ENCODE measurements around the gene TMEM106C. TPM values are rescaled to one million over a fixed set of nuclear protein-coding genes. Genes with fewer than 3 reads are reported as not detected.

Gene TMEM106C
- total and polyA plus RNA-seq, 5 donors from 2014 or later = 26.4 to 74.8 (median 66.0) TPM

DNA sequence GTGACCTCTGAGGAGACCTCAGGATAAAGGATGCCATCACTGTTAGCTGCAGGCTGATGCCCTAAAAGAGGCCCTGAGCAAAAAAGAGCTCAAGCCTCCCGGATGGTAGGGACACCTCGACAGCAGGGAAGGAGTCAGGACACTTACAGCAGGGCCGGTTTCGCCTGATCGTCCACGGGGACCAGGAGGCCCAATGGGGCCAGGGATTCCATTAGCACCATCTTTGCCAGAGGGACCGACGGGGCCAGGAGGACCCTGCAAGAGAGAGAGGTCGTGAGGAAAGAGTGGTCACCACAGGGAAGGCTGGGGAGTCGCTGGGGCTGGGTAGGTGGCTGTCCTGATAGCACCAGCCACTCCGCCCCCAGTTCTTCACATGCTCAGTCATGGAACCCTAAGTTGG, 12.4 kb downstream of the TMEM106C start:
- H3K9me3 ChIP-seq (ENCODE audit: control insufficient read depth in 2 of 2, low read length in 2 of 2) = no peaks in the 10 kb centered on the region
- Mint-ChIP-seq H3K36me3 (peaks cover 4% of the 10 kb centered on the region), H3K4me3 (no peak overlapping the region), H3K27me3 (no peaks in the 10 kb centered on the region), H3K27ac (no peak overlapping the region), H3K4me1 (no peaks in the 10 kb centered on the region), H3K9me3 (no peaks in the 10 kb centered on the region)
- no peak for ATAC-seq (ENCODE audit: low read depth in 2 of 2)
- H3K36me3 ChIP-seq (ENCODE audit: control insufficient read depth, insufficient read depth, low read length) = no peaks in the 10 kb centered on the region
- no peak overlapping the region for H3K4me3 ChIP-seq (ENCODE audit: low read depth, low read length)
- H3K27ac ChIP-seq (ENCODE audit: insufficient read depth, low read length, poor library complexity, severe bottlenecking) = no peak overlapping the region
- no peaks in the 10 kb centered on the region for H3K4me1 ChIP-seq (ENCODE audit: control insufficient read depth, insufficient read depth, low read length, poor library complexity, severe bottlenecking)
- DNase-seq = no peak
- no peaks in the 10 kb centered on the region for H3K27me3 ChIP-seq (ENCODE audit: control insufficient read depth, insufficient read depth, low read length)

GRCh38 chr12:47977046-47977771, 13.8 kb downstream of the TMEM106C start:
- H3K27me3 Mint-ChIP-seq = no peaks in the 10 kb centered on the region
- no peaks in the 10 kb centered on the region for H3K4me1 ChIP-seq (ENCODE audit: control insufficient read depth, insufficient read depth, low read length, poor library complexity, severe bottlenecking)
- H3K36me3 Mint-ChIP-seq = peaks cover 4% of the 10 kb centered on the region
- ATAC-seq (ENCODE audit: low read depth in 2 of 2) (no peak), DNase-seq (no peak)
- no peaks in the 10 kb centered on the region for H3K36me3 ChIP-seq (ENCODE audit: control insufficient read depth, insufficient read depth, low read length)
- no peaks in the 10 kb centered on the region for H3K9me3 Mint-ChIP-seq
- H3K4me3 Mint-ChIP-seq = no peak overlapping the region
- no peaks in the 10 kb centered on the region for H3K9me3 ChIP-seq (ENCODE audit: control insufficient read depth in 2 of 2, low read length in 2 of 2)
- H3K4me1 Mint-ChIP-seq = no peaks in the 10 kb centered on the region
- H3K27ac ChIP-seq (ENCODE audit: insufficient read depth, low read length, poor library complexity, severe bottlenecking) = no peak overlapping the region
- no peak overlapping the region for H3K27ac Mint-ChIP-seq
- no peaks in the 10 kb centered on the region for H3K27me3 ChIP-seq (ENCODE audit: control insufficient read depth, insufficient read depth, low read length)
- no peak overlapping the region for H3K4me3 ChIP-seq (ENCODE audit: low read depth, low read length)

GRCh38 chr12:47977772-47978597, 14.6 kb downstream of the TMEM106C start:
- no peaks in the 10 kb centered on the region for H3K36me3 ChIP-seq (ENCODE audit: control insufficient read depth, insufficient read depth, low read length)
- H3K9me3 Mint-ChIP-seq = no peaks in the 10 kb centered on the region
- H3K27me3 ChIP-seq (ENCODE audit: control insufficient read depth, insufficient read depth, low read length) = no peaks in the 10 kb centered on the region
- DNase-seq (no peak), ATAC-seq (ENCODE audit: low read depth in 2 of 2) (no peak)
- H3K27ac ChIP-seq (ENCODE audit: insufficient read depth, low read length, poor library complexity, severe bottlenecking) = no peak overlapping the region
- H3K36me3 Mint-ChIP-seq = no peaks in the 10 kb centered on the region
- H3K27ac Mint-ChIP-seq = no peak overlapping the region
- H3K4me3 Mint-ChIP-seq = no peak overlapping the region
- H3K9me3 ChIP-seq (ENCODE audit: control insufficient read depth in 2 of 2, low read length in 2 of 2) = no peaks in the 10 kb centered on the region
- no peaks in the 10 kb centered on the region for H3K4me1 ChIP-seq (ENCODE audit: control insufficient read depth, insufficient read depth, low read length, poor library complexity, severe bottlenecking)
- H3K4me1 Mint-ChIP-seq = no peaks in the 10 kb centered on the region
- no peaks in the 10 kb centered on the region for H3K27me3 Mint-ChIP-seq
- no peak overlapping the region for H3K4me3 ChIP-seq (ENCODE audit: low read depth, low read length)

- no peak overlapping the region for H3K4me3 ChIP-seq (ENCODE audit: low read depth, low read length)
- DNase-seq (no peak), ATAC-seq (ENCODE audit: low read depth in 2 of 2) (no peak)
- no peaks in the 10 kb centered on the region for H3K4me1 ChIP-seq (ENCODE audit: control insufficient read depth, insufficient read depth, low read length, poor library complexity, severe bottlenecking)
- H3K9me3 Mint-ChIP-seq = no peaks in the 10 kb centered on the region
- H3K4me1 Mint-ChIP-seq = no peaks in the 10 kb centered on the region
- no peaks in the 10 kb centered on the region for H3K27me3 ChIP-seq (ENCODE audit: control insufficient read depth, insufficient read depth, low read length)
- no peak overlapping the region for H3K4me3 Mint-ChIP-seq
- no peaks in the 10 kb centered on the region for H3K27me3 Mint-ChIP-seq
- H3K27ac ChIP-seq (ENCODE audit: insufficient read depth, low read length, poor library complexity, severe bottlenecking) = no peak overlapping the region
- no peaks in the 10 kb centered on the region for H3K36me3 Mint-ChIP-seq
- no peaks in the 10 kb centered on the region for H3K9me3 ChIP-seq (ENCODE audit: control insufficient read depth in 2 of 2, low read length in 2 of 2)
- no peaks in the 10 kb centered on the region for H3K36me3 ChIP-seq (ENCODE audit: control insufficient read depth, insufficient read depth, low read length)
- no peak overlapping the region for H3K27ac Mint-ChIP-seq
These were observed 15.1 kb downstream of the TMEM106C start for GRCh38 chr12:47978598-47978873.

- H3K27ac ChIP-seq (ENCODE audit: insufficient read depth, low read length, poor library complexity, severe bottlenecking) = no peak overlapping the region
- no peaks in the 10 kb centered on the region for H3K27me3 Mint-ChIP-seq
- no peak overlapping the region for H3K4me3 Mint-ChIP-seq
- H3K4me1 Mint-ChIP-seq = no peaks in the 10 kb centered on the region
- H3K27ac Mint-ChIP-seq = no peak overlapping the region
- DNase-seq (no peak), ATAC-seq (ENCODE audit: low read depth in 2 of 2) (no peak)
- no peaks in the 10 kb centered on the region for H3K36me3 Mint-ChIP-seq
- H3K4me3 ChIP-seq (ENCODE audit: low read depth, low read length) = no peak overlapping the region
- no peaks in the 10 kb centered on the region for H3K36me3 ChIP-seq (ENCODE audit: control insufficient read depth, insufficient read depth, low read length)
- no peaks in the 10 kb centered on the region for H3K27me3 ChIP-seq (ENCODE audit: control insufficient read depth, insufficient read depth, low read length)
- no peaks in the 10 kb centered on the region for H3K9me3 ChIP-seq (ENCODE audit: control insufficient read depth in 2 of 2, low read length in 2 of 2)
- H3K9me3 Mint-ChIP-seq = no peaks in the 10 kb centered on the region
- H3K4me1 ChIP-seq (ENCODE audit: control insufficient read depth, insufficient read depth, low read length, poor library complexity, severe bottlenecking) = no peaks in the 10 kb centered on the region
These were observed 15.8 kb downstream of the TMEM106C start for GRCh38 chr12:47979166-47979565.

DNA sequence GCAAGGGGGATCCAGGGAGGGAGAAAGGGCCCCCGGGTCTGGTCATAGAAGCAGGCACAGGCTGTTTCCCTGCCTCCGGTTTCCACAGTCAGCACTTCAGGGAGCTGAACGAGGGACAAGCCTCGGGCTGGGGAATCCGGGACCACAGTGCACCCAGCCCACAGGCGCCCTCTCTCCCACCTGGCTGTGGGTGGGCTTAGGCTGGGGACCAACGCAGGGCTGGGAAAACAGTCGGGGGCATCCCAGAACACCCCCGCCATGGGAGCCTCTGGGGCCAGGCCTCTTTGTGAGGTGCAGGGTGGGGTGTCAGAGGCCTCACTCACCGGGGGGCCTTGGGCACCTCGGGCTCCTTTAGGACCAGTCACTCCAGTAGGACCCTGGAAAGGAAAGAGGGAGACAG, 16.3 kb downstream of the TMEM106C start:
- Histone ChIP-seq H3K36me3 (ENCODE audit: control insufficient read depth, insufficient read depth, low read length) (no peaks in the 10 kb centered on the region), H3K4me1 (ENCODE audit: control insufficient read depth, insufficient read depth, low read length, poor library complexity, severe bottlenecking) (no peaks in the 10 kb centered on the region), H3K4me3 (ENCODE audit: low read depth, low read length) (no peak overlapping the region), H3K9me3 (ENCODE audit: control insufficient read depth in 2 of 2, low read length in 2 of 2) (no peaks in the 10 kb centered on the region), H3K27ac (ENCODE audit: insufficient read depth, low read length, poor library complexity, severe bottlenecking) (no peak overlapping the region), H3K27me3 (ENCODE audit: control insufficient read depth, insufficient read depth, low read length) (no peaks in the 10 kb centered on the region)
- H3K27me3 Mint-ChIP-seq = no peaks in the 10 kb centered on the region
- DNase-seq (no peak), ATAC-seq (ENCODE audit: low read depth in 2 of 2) (no peak)
- H3K27ac Mint-ChIP-seq = no peak overlapping the region
- H3K4me1 Mint-ChIP-seq = no peaks in the 10 kb centered on the region
- no peak overlapping the region for H3K4me3 Mint-ChIP-seq
- no peaks in the 10 kb centered on the region for H3K9me3 Mint-ChIP-seq
- H3K36me3 Mint-ChIP-seq = no peaks in the 10 kb centered on the region

DNA sequence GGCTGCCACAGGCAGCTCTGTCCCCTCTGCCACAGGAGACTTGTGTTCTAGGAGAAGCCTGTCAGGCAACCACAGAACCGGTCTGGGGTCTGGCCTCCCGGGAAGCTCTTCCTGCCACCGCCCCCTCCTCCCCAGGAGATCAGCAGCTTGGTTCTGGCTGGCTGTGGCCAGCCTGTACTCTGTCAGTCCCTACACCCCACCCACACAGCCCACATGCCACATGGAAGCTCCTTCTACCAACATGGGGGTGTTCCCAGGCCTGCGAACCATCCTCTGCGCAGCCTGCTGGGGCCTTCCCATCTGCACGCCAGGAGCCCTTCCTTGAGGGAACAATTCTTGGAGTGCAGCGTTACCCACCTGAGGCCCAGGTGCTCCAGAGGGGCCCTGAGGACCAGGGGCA, 16.8 kb downstream of the TMEM106C start:
- Histone ChIP-seq H3K4me1 (ENCODE audit: control insufficient read depth, insufficient read depth, low read length, poor library complexity, severe bottlenecking) (no peaks in the 10 kb centered on the region), H3K27me3 (ENCODE audit: control insufficient read depth, insufficient read depth, low read length) (no peaks in the 10 kb centered on the region), H3K4me3 (ENCODE audit: low read depth, low read length) (no peak overlapping the region), H3K27ac (ENCODE audit: insufficient read depth, low read length, poor library complexity, severe bottlenecking) (no peak overlapping the region), H3K36me3 (ENCODE audit: control insufficient read depth, insufficient read depth, low read length) (no peaks in the 10 kb centered on the region), H3K9me3 (ENCODE audit: control insufficient read depth in 2 of 2, low read length in 2 of 2) (no peaks in the 10 kb centered on the region)
- DNase-seq (no peak), ATAC-seq (ENCODE audit: low read depth in 2 of 2) (no peak)
- H3K36me3 Mint-ChIP-seq = no peaks in the 10 kb centered on the region
- H3K9me3 Mint-ChIP-seq = no peaks in the 10 kb centered on the region
- H3K27me3 Mint-ChIP-seq = no peaks in the 10 kb centered on the region
- no peaks in the 10 kb centered on the region for H3K4me1 Mint-ChIP-seq
- H3K27ac Mint-ChIP-seq = no peak overlapping the region
- H3K4me3 Mint-ChIP-seq = no peak overlapping the region
